BLaER1 treated with 17β-estradiol and CSF1 and Interleukin-3, amounts not matched to agents 10 nM and 100 nM (cell line): ENCODE measurements around the gene PLPPR4.

Experiments used
- H3K27ac ChIP-seq, 11 experiments: shearing (Covaris generic); formaldehyde crosslinking; 2 replicates each; pipeline ENCODE4 v1.8.1; 2022
- H3K27me3 ChIP-seq, 11 experiments: shearing (Covaris generic); formaldehyde crosslinking; 2 replicates each; pipeline ENCODE4 v1.8.1; 2022
- H3K36me3 ChIP-seq, 11 experiments: shearing (Covaris generic); formaldehyde crosslinking; 2 replicates each; pipeline ENCODE4 v1.8.1; 2022
- H3K4me1 ChIP-seq, 10 experiments: shearing (Covaris generic); formaldehyde crosslinking; 2 replicates each; pipeline ENCODE4 v1.8.1; 2022
- H3K4me2 ChIP-seq, 11 experiments: shearing (Covaris generic); formaldehyde crosslinking; 2 replicates each; pipeline ENCODE4 v1.8.1; 2022
- H3K4me3 ChIP-seq, 10 experiments: shearing (Covaris generic); formaldehyde crosslinking; 2 replicates each; pipeline ENCODE4 v1.8.1; 2022
- H3K9ac ChIP-seq, 11 experiments: shearing (Covaris generic); formaldehyde crosslinking; 2 replicates each; pipeline ENCODE4 v1.8.1; 2022
- H3K9me3 ChIP-seq, 11 experiments: shearing (Covaris generic); formaldehyde crosslinking; replicated peaks in 1 of 11; 2 replicates each; pipeline ENCODE4 v1.8.1; 2022
- H4K20me1 ChIP-seq, 11 experiments: shearing (Covaris generic); formaldehyde crosslinking; 2 replicates each; pipeline ENCODE4 v1.8.1; 2022
- Cebpa-rat ChIP-seq, 11 experiments: shearing (Covaris generic); IDR thresholded peaks; 2 replicates each; pipeline ENCODE4 v1.8.1; 2022

The PLPPR4 gene

GRCh38 chr1:99331083-99331482 is 66.8 kb downstream of the PLPPR4 start:
- no peaks in the 10 kb centered on the region for H3K9me3 ChIP-seq
- no peak overlapping the region for H3K9ac ChIP-seq
- H3K4me2 ChIP-seq = no peak overlapping the region
- H4K20me1 ChIP-seq = no peaks in the 10 kb centered on the region
- H3K4me1 ChIP-seq = no peaks in the 10 kb centered on the region
- TF ChIP-seq Cebpa-rat (IDR thresholded peaks at IDR 0.05) = no peak
- no peaks in the 10 kb centered on the region for H3K36me3 ChIP-seq
- H3K27me3 ChIP-seq = no peaks in the 10 kb centered on the region
- H3K4me3 ChIP-seq = no peak overlapping the region
- no peak overlapping the region for H3K27ac ChIP-seq

- no peak overlapping the region for H3K4me3 ChIP-seq
- H4K20me1 ChIP-seq = no peaks in the 10 kb centered on the region
- H3K4me2 ChIP-seq = no peak overlapping the region
- no peak overlapping the region for H3K9ac ChIP-seq
- no peak overlapping the region for H3K27ac ChIP-seq
- no peaks in the 10 kb centered on the region for H3K4me1 ChIP-seq
- H3K9me3 ChIP-seq = no peaks in the 10 kb centered on the region
- H3K27me3 ChIP-seq = no peaks in the 10 kb centered on the region
- H3K36me3 ChIP-seq = no peaks in the 10 kb centered on the region
- no peak for TF ChIP-seq Cebpa-rat (IDR thresholded peaks at IDR 0.05)
These were observed 67.3 kb downstream of the PLPPR4 start for GRCh38 chr1:99331636-99332035.

- no peak overlapping the region for H3K9ac ChIP-seq
- H3K4me3 ChIP-seq = no peak overlapping the region
- H4K20me1 ChIP-seq = no peaks in the 10 kb centered on the region
- no peaks in the 10 kb centered on the region for H3K9me3 ChIP-seq
- H3K4me1 ChIP-seq = no peaks in the 10 kb centered on the region
- H3K27ac ChIP-seq = no peak overlapping the region
- H3K27me3 ChIP-seq = no peaks in the 10 kb centered on the region
- no peaks in the 10 kb centered on the region for H3K36me3 ChIP-seq
- no peak for TF ChIP-seq Cebpa-rat (IDR thresholded peaks at IDR 0.05)
- H3K4me2 ChIP-seq = no peak overlapping the region
These were observed 68.3 kb downstream of the PLPPR4 start for GRCh38 chr1:99332561-99332960.

GRCh38 chr1:99334991-99335390 is 70.7 kb downstream of the PLPPR4 start:
- Histone ChIP-seq H4K20me1 (no peaks in the 10 kb centered on the region), H3K27ac (no peak overlapping the region), H3K4me2 (no peak overlapping the region), H3K27me3 (no peaks in the 10 kb centered on the region), H3K4me1 (no peaks in the 10 kb centered on the region), H3K9ac (no peak overlapping the region), H3K4me3 (no peak overlapping the region), H3K9me3 (no peaks in the 10 kb centered on the region), H3K36me3 (no peaks in the 10 kb centered on the region)
- no peak for TF ChIP-seq Cebpa-rat (IDR thresholded peaks at IDR 0.05)

- Histone ChIP-seq H3K4me2 (no peak overlapping the region), H3K27me3 (no peaks in the 10 kb centered on the region), H3K4me1 (peaks cover 0 to 7% (median 0%) of the 10 kb centered on the region in 10 experiments; a peak in 1 of 20 replicates), H4K20me1 (no peaks in the 10 kb centered on the region), H3K4me3 (no peak overlapping the region), H3K9ac (no peak overlapping the region), H3K36me3 (no peaks in the 10 kb centered on the region), H3K9me3 (peaks cover 0 to 5% (median 4%) of the 10 kb centered on the region in 11 experiments; a peak in 8 of 22 replicates), H3K27ac (no peak overlapping the region)
- TF ChIP-seq Cebpa-rat (IDR thresholded peaks at IDR 0.05) = no peak
These were observed 82.9 kb downstream of the PLPPR4 start for GRCh38 chr1:99347041-99347684.

GRCh38 chr1:99348397-99349132 is 84.3 kb downstream of the PLPPR4 start:
- Histone ChIP-seq H4K20me1 (no peaks in the 10 kb centered on the region), H3K9ac (no peak overlapping the region), H3K27ac (no peak overlapping the region; a peak in 2 of 22 replicates), H3K27me3 (no peaks in the 10 kb centered on the region), H3K9me3 (no peaks in the 10 kb centered on the region), H3K4me3 (no peak overlapping the region), H3K4me2 (peak overlapping the region in 2 of 11 experiments; percentile 12 to 31; a peak in 2 of 22 replicates), H3K36me3 (no peaks in the 10 kb centered on the region), H3K4me1 (peaks cover 0 to 7% (median 0%) of the 10 kb centered on the region in 10 experiments; a peak in 1 of 20 replicates)
- TF ChIP-seq Cebpa-rat (IDR thresholded peaks at IDR 0.05) = no peak

GRCh38 chr1:99352821-99353220 is 88.5 kb downstream of the PLPPR4 start:
- Histone ChIP-seq H3K9ac (no peak overlapping the region), H3K4me1 (peaks cover 0 to 7% (median 0%) of the 10 kb centered on the region in 10 experiments; a peak in 1 of 20 replicates), H3K4me2 (no peak overlapping the region), H3K4me3 (no peak overlapping the region), H3K36me3 (no peaks in the 10 kb centered on the region), H4K20me1 (no peaks in the 10 kb centered on the region), H3K27ac (no peak overlapping the region), H3K27me3 (no peaks in the 10 kb centered on the region), H3K9me3 (no peaks in the 10 kb centered on the region)
- TF ChIP-seq Cebpa-rat (IDR thresholded peaks at IDR 0.05) = no peak

GRCh38 chr1:99358770-99359169 is 94.5 kb downstream of the PLPPR4 start:
- H3K9me3 ChIP-seq = no peaks in the 10 kb centered on the region
- H3K4me2 ChIP-seq = no peak overlapping the region
- no peak overlapping the region for H3K27ac ChIP-seq
- peaks cover 0 to 11% (median 2%) of the 10 kb centered on the region in 10 experiments; a peak in 9 of 20 replicates for H3K4me1 ChIP-seq
- H4K20me1 ChIP-seq = no peaks in the 10 kb centered on the region
- no peak overlapping the region for H3K9ac ChIP-seq
- no peaks in the 10 kb centered on the region for H3K36me3 ChIP-seq
- no peaks in the 10 kb centered on the region for H3K27me3 ChIP-seq
- TF ChIP-seq Cebpa-rat (IDR thresholded peaks at IDR 0.05) = no peak
- H3K4me3 ChIP-seq = no peak overlapping the region
